ENCODE measurements around the gene TSPAN9. TPM values are rescaled to one million over a fixed set of nuclear protein-coding genes. Genes with fewer than 3 reads are reported as not detected.

The TSPAN9 gene
- polyA plus RNA-seq, 1 donor (not counting 4 experiments of a cell fraction or from before 2014, with no cell fraction given) = 27.5 TPM

- Histone ChIP-seq H4K20me1 (ENCODE audit: control insufficient read depth, extremely low read depth, insufficient read depth, low read length) (no peaks in the 10 kb centered on the region), H3K79me2 (ENCODE audit: control insufficient read depth, insufficient read depth, low read length) (no peaks in the 10 kb centered on the region), H2AFZ (ENCODE audit: control insufficient read depth, low read length) (no peak overlapping the region), H3K27ac (ENCODE audit: control insufficient read depth, insufficient read depth, low read length) (no peak overlapping the region), H3K9me1 (ENCODE audit: control insufficient read depth, extremely low read depth, insufficient read depth, low read length) (no peaks in the 10 kb centered on the region), H3K4me1 (ENCODE audit: control insufficient read depth, extremely low read depth, insufficient read depth, low read length) (no peaks in the 10 kb centered on the region), H3K9ac (ENCODE audit: control insufficient read depth, extremely low read depth, insufficient read depth, low read length) (no peak overlapping the region), H3K36me3 (ENCODE audit: control insufficient read depth in 2 of 2, extremely low read depth in 1 of 2, insufficient read depth in 2 of 2, low read length in 2 of 2) (peaks cover 1 to 5% of the 10 kb centered on the region in 2 experiments), H3K9me3 (ENCODE audit: control insufficient read depth, low read depth, low read length) (no peaks in the 10 kb centered on the region), H3K27me3 (ENCODE audit: control insufficient read depth, extremely low read depth, insufficient read depth, low read length) (no peaks in the 10 kb centered on the region), H3K4me2 (ENCODE audit: control insufficient read depth, extremely low read depth, insufficient read depth, low read depth, low read length) (no peak overlapping the region), H3K4me3 (ENCODE audit: control insufficient read depth in 2 of 3, extremely low read depth in 1 of 3, insufficient read depth in 2 of 3, low read depth in 1 of 3, low read length in 3 of 3) (no peak overlapping the region)
- FAIRE-seq (no peak), DNase-seq (ENCODE audit: low read depth, low spot score) (no peak)
- TF ChIP-seq, protein P1, sequence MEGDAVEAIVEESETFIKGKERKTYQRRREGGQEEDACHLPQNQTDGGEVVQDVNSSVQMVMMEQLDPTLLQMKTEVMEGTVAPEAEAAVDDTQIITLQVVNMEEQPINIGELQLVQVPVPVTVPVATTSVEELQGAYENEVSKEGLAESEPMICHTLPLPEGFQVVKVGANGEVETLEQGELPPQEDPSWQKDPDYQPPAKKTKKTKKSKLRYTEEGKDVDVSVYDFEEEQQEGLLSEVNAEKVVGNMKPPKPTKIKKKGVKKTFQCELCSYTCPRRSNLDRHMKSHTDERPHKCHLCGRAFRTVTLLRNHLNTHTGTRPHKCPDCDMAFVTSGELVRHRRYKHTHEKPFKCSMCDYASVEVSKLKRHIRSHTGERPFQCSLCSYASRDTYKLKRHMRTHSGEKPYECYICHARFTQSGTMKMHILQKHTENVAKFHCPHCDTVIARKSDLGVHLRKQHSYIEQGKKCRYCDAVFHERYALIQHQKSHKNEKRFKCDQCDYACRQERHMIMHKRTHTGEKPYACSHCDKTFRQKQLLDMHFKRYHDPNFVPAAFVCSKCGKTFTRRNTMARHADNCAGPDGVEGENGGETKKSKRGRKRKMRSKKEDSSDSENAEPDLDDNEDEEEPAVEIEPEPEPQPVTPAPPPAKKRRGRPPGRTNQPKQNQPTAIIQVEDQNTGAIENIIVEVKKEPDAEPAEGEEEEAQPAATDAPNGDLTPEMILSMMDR (optimal IDR thresholded peaks at IDR 0.05 in 1 of 3, IDR thresholded peaks at IDR 0.05 in 1 of 3, conservative IDR thresholded peaks at IDR 0.05 in 1 of 3; ENCODE audit: extremely low read depth in 1 of 3, insufficient read depth in 2 of 3, low read length in 3 of 3) = peak; percentile 17 to 41 (median 26)
- no peak for TF ChIP-seq EZH2 (IDR thresholded peaks at IDR 0.05; ENCODE audit: low read length)
- dilution Hi-C loops (cut with MboI; ENCODE audit: extremely low pct_ligation_motif_present, low sequenced_read_pairs) = no loop called here
Observed at GRCh38 chr12:3035815-3036702, 41.1 kb upstream of the TSPAN9 start.

DNA sequence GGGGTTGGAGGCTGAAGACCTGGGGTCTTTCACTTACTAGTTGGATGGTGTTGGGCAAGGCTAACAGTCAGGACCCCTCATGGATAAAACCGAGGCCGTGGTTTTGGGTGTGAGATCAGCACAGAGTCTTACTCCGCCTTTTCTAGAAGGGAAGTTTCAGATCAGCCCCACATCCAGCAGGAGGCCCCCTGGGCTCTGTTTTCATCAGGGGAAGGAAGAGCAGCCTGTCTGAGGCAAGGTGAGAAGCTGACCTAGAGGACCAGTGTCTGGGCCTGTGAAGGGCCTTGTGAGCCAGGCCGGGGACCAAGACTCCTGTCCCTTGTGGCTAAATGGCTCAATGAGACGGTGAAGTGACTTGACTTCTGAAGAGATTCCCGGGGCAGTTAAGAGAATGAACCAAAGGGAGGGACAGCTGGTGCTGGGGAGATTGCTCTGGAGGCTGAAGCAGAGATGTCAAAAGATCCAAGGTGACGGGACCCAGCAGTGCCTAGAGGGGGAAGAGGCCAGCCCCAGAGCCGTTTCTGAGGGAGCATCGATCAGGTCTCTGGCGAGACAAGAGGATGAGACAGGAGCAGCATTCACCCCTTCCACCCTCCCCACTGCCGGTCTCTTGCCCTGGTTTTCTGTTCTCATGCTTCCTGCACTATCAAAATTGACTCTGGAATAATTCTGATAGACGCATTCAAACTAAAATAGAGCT is 40.1 kb upstream of the TSPAN9 start:
- Histone ChIP-seq H3K4me2 (ENCODE audit: control insufficient read depth, extremely low read depth, insufficient read depth, low read depth, low read length) (no peak overlapping the region), H3K79me2 (ENCODE audit: control insufficient read depth, insufficient read depth, low read length) (no peaks in the 10 kb centered on the region), H3K27ac (ENCODE audit: control insufficient read depth, insufficient read depth, low read length) (no peak overlapping the region), H3K9me3 (ENCODE audit: control insufficient read depth, low read depth, low read length) (no peaks in the 10 kb centered on the region), H3K9ac (ENCODE audit: control insufficient read depth, extremely low read depth, insufficient read depth, low read length) (no peak overlapping the region), H3K36me3 (ENCODE audit: control insufficient read depth in 2 of 2, extremely low read depth in 1 of 2, insufficient read depth in 2 of 2, low read length in 2 of 2) (peaks cover 1 to 5% of the 10 kb centered on the region in 2 experiments), H3K9me1 (ENCODE audit: control insufficient read depth, extremely low read depth, insufficient read depth, low read length) (no peaks in the 10 kb centered on the region), H4K20me1 (ENCODE audit: control insufficient read depth, extremely low read depth, insufficient read depth, low read length) (no peaks in the 10 kb centered on the region), H3K4me3 (ENCODE audit: control insufficient read depth in 2 of 3, extremely low read depth in 1 of 3, insufficient read depth in 2 of 3, low read depth in 1 of 3, low read length in 3 of 3) (no peak overlapping the region), H2AFZ (ENCODE audit: control insufficient read depth, low read length) (no peak overlapping the region), H3K27me3 (ENCODE audit: control insufficient read depth, extremely low read depth, insufficient read depth, low read length) (no peaks in the 10 kb centered on the region), H3K4me1 (ENCODE audit: control insufficient read depth, extremely low read depth, insufficient read depth, low read length) (no peaks in the 10 kb centered on the region)
- dilution Hi-C loops (cut with MboI; ENCODE audit: extremely low pct_ligation_motif_present, low sequenced_read_pairs) = no loop called here
- no peak for TF ChIP-seq EZH2 (IDR thresholded peaks at IDR 0.05; ENCODE audit: low read length)
- TF ChIP-seq, protein P1 (optimal IDR thresholded peaks at IDR 0.05 in 1 of 3, IDR thresholded peaks at IDR 0.05 in 1 of 3, conservative IDR thresholded peaks at IDR 0.05 in 1 of 3; ENCODE audit: extremely low read depth in 1 of 3, insufficient read depth in 2 of 3, low read length in 3 of 3) = no peak
- FAIRE-seq = no peak
- DNase-seq (ENCODE audit: low read depth, low spot score) = no peak
